Gastrocnemius medialis (tissue), 4 donors: Measurements from ENCODE around the gene PRR16.

Source experiments
- POLR2A ChIP-seq, 2 donors: fragments of 450-650 bp; IDR thresholded peaks; one replicate each; pipeline ENCODE4 v1.6.1; 2017; ENCODE audit warnings: antibody characterized with exemption in 2 of 2, mild to moderate bottlenecking in 2 of 2, moderate library complexity in 2 of 2
- TF ChIP-seq, protein P1 (sequence below), 5 experiments: fragments of 450-650 bp in 3 of 5; fragments of 200-600 bp in 2 of 5; sonication (generic) in 2 of 5; IDR thresholded peaks in 4 of 5; conservative IDR thresholded peaks in 1 of 5; 1 replicate in 4 of 5; 2 replicates in 1 of 5; pipeline ENCODE4 v1.5.1; 2016 to 2019; ENCODE audit warnings: antibody characterized with exemption in 5 of 5, mild to moderate bottlenecking in 3 of 5, moderate library complexity in 3 of 5

- TF ChIP-seq, protein P1, sequence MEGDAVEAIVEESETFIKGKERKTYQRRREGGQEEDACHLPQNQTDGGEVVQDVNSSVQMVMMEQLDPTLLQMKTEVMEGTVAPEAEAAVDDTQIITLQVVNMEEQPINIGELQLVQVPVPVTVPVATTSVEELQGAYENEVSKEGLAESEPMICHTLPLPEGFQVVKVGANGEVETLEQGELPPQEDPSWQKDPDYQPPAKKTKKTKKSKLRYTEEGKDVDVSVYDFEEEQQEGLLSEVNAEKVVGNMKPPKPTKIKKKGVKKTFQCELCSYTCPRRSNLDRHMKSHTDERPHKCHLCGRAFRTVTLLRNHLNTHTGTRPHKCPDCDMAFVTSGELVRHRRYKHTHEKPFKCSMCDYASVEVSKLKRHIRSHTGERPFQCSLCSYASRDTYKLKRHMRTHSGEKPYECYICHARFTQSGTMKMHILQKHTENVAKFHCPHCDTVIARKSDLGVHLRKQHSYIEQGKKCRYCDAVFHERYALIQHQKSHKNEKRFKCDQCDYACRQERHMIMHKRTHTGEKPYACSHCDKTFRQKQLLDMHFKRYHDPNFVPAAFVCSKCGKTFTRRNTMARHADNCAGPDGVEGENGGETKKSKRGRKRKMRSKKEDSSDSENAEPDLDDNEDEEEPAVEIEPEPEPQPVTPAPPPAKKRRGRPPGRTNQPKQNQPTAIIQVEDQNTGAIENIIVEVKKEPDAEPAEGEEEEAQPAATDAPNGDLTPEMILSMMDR (IDR thresholded peaks at IDR 0.05 in 4 of 5, conservative IDR thresholded peaks at IDR 0.05 in 1 of 5) = no peak
- TF ChIP-seq POLR2A (IDR thresholded peaks at IDR 0.05) = no peak
Observed at GRCh38 chr5:120555345-120555744, 91.2 kb downstream of the PRR16 start.
